Neuronal stem cell (in vitro differentiated cells): ENCODE measurements around the gene TMEM45A.

Experiments used
- DNase-seq: peaks from one replicate; pipeline ENCODE4 v3.0.0-alpha.2; 2013; ENCODE audit warnings: low spot score
- H2AFZ ChIP-seq: one replicate; pipeline ENCODE4 v1.6.1; 2013; ENCODE audit warnings: mild to moderate bottlenecking, low read length, inconsistent platforms
- H2AK5ac ChIP-seq: 2 replicates; pipeline ENCODE4 v1.6.1; 2013; ENCODE audit warnings: low read depth, mild to moderate bottlenecking, inconsistent platforms, low read length, moderate library complexity, mixed read lengths
- H2BK120ac ChIP-seq: 2 replicates; pipeline ENCODE4 v1.6.1; 2013; ENCODE audit warnings: low read depth, mild to moderate bottlenecking, inconsistent platforms, low read length, moderate library complexity, mixed read lengths
- H2BK12ac ChIP-seq: one replicate; pipeline ENCODE4 v1.6.1; 2013; ENCODE audit warnings: low read length, inconsistent platforms
- H2BK15ac ChIP-seq: 2 replicates; pipeline ENCODE4 v1.6.1; 2013; ENCODE audit warnings: mild to moderate bottlenecking, low read length, inconsistent platforms, mixed read lengths
- H2BK5ac ChIP-seq: one replicate; pipeline ENCODE4 v1.6.1; 2013; ENCODE audit warnings: inconsistent platforms, mild to moderate bottlenecking, low read length, moderate library complexity
- H3K14ac ChIP-seq: one replicate; pipeline ENCODE4 v1.6.1; 2013; ENCODE audit warnings: low read length, inconsistent platforms
- H3K18ac ChIP-seq: 2 replicates; pipeline ENCODE4 v1.6.1; 2013; ENCODE audit warnings: low read length, inconsistent platforms
- H3K23ac ChIP-seq: 2 replicates; pipeline ENCODE4 v1.6.1; 2013; ENCODE audit warnings: low read depth, mild to moderate bottlenecking, mixed read lengths, low read length, inconsistent platforms; ENCODE audit not compliant: poor library complexity
- H3K27ac ChIP-seq: replicated peaks from 3 replicates; pipeline ENCODE4 v1.5.1; 2013; ENCODE audit warnings: low read length, inconsistent platforms
- H3K27me3 ChIP-seq, 3 experiments: 2 replicates each; pipeline ENCODE4 v1.6.1; 2013; ENCODE audit warnings: low read length in 3 of 3, mild to moderate bottlenecking in 2 of 3, inconsistent platforms in 1 of 3, low read depth in 1 of 3, mixed read lengths in 1 of 3, moderate library complexity in 1 of 3; ENCODE audit not compliant: control insufficient read depth in 3 of 3, insufficient read depth in 3 of 3
- H3K36me3 ChIP-seq, 2 donors: replicated peaks in 1 of 2; 2 replicates each; pipeline ENCODE4 v1.6.1; 2013; ENCODE audit warnings: low read length in 2 of 2; ENCODE audit not compliant: control insufficient read depth in 2 of 2, insufficient read depth in 2 of 2
- H3K4ac ChIP-seq: 2 replicates; pipeline ENCODE4 v1.6.1; 2013; ENCODE audit warnings: inconsistent platforms, mild to moderate bottlenecking, low read length, moderate library complexity
- H3K4me1 ChIP-seq, 2 donors: 1 replicate in 1 of 2; 2 replicates in 1 of 2; pipeline ENCODE4 v1.6.1; 2013; ENCODE audit warnings: low read length in 2 of 2, low read depth in 1 of 2; ENCODE audit not compliant: control insufficient read depth in 2 of 2, insufficient read depth in 1 of 2
- H3K4me2 ChIP-seq: one replicate; pipeline ENCODE4 v1.6.1; 2013; ENCODE audit warnings: mild to moderate bottlenecking, low read length, inconsistent platforms; ENCODE audit not compliant: insufficient read depth, poor library complexity, severe bottlenecking
- H3K4me3 ChIP-seq, 2 donors: 2 replicates each; pipeline ENCODE4 v1.5.1; 2013; ENCODE audit warnings: low read length in 2 of 2, mild to moderate bottlenecking in 2 of 2, inconsistent platforms in 1 of 2, moderate library complexity in 1 of 2
- H3K79me1 ChIP-seq: one replicate; pipeline ENCODE4 v1.6.1; 2013; ENCODE audit warnings: low read depth, mild to moderate bottlenecking, inconsistent platforms, low read length, moderate library complexity
- H3K9ac ChIP-seq: one replicate; pipeline ENCODE4 v1.6.1; 2013; ENCODE audit warnings: mild to moderate bottlenecking, low read depth, low read length, inconsistent platforms; ENCODE audit not compliant: poor library complexity
- H3K9me3 ChIP-seq, 2 donors: replicated peaks in 1 of 2; 2 replicates each; pipeline versions ENCODE3 to v1.6.1; 2013; ENCODE audit warnings: low read length in 2 of 2, mild to moderate bottlenecking in 2 of 2, inconsistent platforms in 1 of 2, low read depth in 1 of 2, mixed read lengths in 1 of 2, moderate library complexity in 1 of 2; ENCODE audit not compliant: control insufficient read depth in 2 of 2, insufficient read depth in 1 of 2
- H4K8ac ChIP-seq: one replicate; pipeline ENCODE4 v1.6.1; 2013; ENCODE audit warnings: low read depth, mild to moderate bottlenecking, inconsistent platforms, low read length, moderate library complexity
- H4K91ac ChIP-seq: one replicate; pipeline ENCODE4 v1.6.1; 2013; ENCODE audit warnings: low read length, low read depth, mild to moderate bottlenecking, inconsistent platforms; ENCODE audit not compliant: poor library complexity
- WGBS, 2 donors: extraction: QIAGEN DNeasy Blood & Tissue Kit; methylation state at CpG; one replicate each; pipeline ENCODE4 v1.1.7; 2013; ENCODE audit warnings: missing lambda C conversion rate in 2 of 2, mixed read lengths in 1 of 2; ENCODE audit not compliant: insufficient read length in 2 of 2, insufficient replicate concordance in 1 of 2; ENCODE audit errors: extremely low coverage in 2 of 2; 5-methylcytosine and 5-hydroxymethylcytosine counted together

Gene TMEM45A

DNA sequence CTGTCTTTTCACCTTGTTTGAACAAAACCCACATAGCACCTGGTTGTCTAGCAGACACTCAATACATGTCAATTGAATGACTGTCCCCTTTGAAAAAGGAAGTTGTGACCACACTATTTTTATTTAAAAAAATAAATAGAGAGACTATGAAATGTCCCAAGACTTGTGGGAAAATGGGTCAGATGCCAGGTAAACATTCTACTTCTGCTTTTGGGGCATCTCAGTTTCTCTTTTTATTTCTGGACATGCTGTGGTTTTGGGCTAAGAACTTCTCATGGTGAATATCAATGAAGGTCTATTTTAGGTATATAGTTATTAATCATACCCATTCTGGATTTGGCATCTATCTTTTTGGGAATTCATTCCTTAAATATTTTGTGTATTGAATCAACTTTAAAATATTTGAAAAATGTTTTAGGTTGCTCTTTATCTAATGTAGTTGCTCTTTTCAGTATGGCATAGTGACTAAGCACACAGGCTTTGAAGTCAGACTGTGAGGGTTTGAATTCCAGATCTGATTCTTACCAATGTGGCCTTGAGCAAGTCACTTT is 4.4 kb downstream of the TMEM45A start:
- Histone ChIP-seq H3K9me3 (no peaks in the 10 kb centered on the region), H3K4ac (no peak overlapping the region), H2BK5ac (no peak overlapping the region), H3K27me3 (peaks cover 0 to 12% (median 0%) of the 10 kb centered on the region in 3 experiments), H3K36me3 (no peaks in the 10 kb centered on the region), H3K9ac (no peak overlapping the region), H3K23ac (no peak overlapping the region), H3K27ac (no peak overlapping the region), H4K91ac (no peak overlapping the region), H2BK120ac (no peak overlapping the region), H2AFZ (no peak overlapping the region), H4K8ac (no peak overlapping the region), H3K79me1 (no peaks in the 10 kb centered on the region), H3K4me1 (peaks cover 0 to under 1% of the 10 kb centered on the region in 2 donors), H3K18ac (no peak overlapping the region), H2BK12ac (no peak overlapping the region), H3K4me2 (no peak overlapping the region), H2BK15ac (no peak overlapping the region), H2AK5ac (no peak overlapping the region), H3K14ac (no peak overlapping the region), H3K4me3 (no peak overlapping the region)
- DNase-seq = no peak

DNA sequence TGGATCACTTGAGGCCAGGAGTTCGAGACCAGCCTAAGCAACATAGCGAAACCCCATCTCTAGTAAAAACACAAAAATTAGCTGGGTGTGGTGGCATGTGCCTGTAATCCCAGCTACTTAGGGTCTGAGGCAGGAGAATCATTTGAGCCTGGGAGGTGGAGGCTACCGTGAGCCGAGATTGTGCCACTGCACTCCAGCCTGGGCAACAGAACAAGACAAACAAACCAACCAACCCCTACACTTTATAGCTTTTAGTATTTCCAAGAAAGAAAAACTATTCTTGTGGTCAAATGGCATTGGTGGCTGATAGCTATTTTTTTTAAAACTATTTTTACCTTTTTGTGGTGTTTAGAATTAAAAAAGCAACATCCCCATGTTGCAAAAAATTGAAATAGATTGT is 7.2 kb downstream of the TMEM45A start:
- Histone ChIP-seq H3K36me3 (no peaks in the 10 kb centered on the region), H2BK120ac (no peak overlapping the region), H2AFZ (no peak overlapping the region)

DNA sequence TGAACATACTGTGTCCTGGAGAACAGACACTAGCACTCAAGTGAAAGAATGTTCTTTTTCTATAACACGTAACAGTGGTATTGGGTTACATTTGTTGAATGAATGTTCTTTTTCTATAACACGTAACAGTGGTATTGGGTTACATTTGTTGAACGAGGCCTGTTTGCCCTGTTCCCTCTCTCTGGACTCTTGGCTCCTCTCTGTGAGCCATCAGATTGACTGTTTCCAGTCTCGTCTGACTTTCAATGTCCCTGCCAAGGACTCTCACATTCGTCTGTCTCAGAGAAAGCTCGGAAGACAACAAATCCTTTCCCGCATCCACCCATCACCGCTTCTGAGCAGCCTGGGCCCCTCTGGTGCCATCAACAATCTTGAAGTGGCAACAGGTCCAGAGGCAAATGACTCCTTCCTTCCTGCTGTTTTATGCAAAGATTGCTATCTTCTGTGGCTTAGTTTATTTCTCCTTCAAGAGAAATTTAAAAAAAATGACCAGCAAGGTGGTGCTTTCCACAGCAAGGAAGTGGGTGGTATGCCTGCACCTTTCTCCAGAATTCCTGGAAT is 8.0 kb downstream of the TMEM45A start:
- no peak overlapping the region for H3K27ac ChIP-seq
- H2BK120ac ChIP-seq = no peak overlapping the region
- H3K18ac ChIP-seq = no peak overlapping the region
- H3K9me3 ChIP-seq = no peaks in the 10 kb centered on the region
- H4K91ac ChIP-seq = no peak overlapping the region
- no peak overlapping the region for H3K14ac ChIP-seq
- H3K27me3 ChIP-seq = peaks cover 0 to 6% (median 0%) of the 10 kb centered on the region in 3 experiments
- H3K4ac ChIP-seq = no peak overlapping the region
- H3K23ac ChIP-seq = no peak overlapping the region
- no peak overlapping the region for H3K4me2 ChIP-seq
- no peak overlapping the region for H3K9ac ChIP-seq
- H2BK15ac ChIP-seq = no peak overlapping the region
- no peak overlapping the region for H2BK5ac ChIP-seq
- DNase-seq = no peak
- no peak overlapping the region for H2AK5ac ChIP-seq
- no peak overlapping the region for H4K8ac ChIP-seq
- H3K4me1 ChIP-seq = no peaks in the 10 kb centered on the region
- no peaks in the 10 kb centered on the region for H3K36me3 ChIP-seq
- no peaks in the 10 kb centered on the region for H3K79me1 ChIP-seq
- H2AFZ ChIP-seq = no peak overlapping the region
- H3K4me3 ChIP-seq = no peak overlapping the region
- no peak overlapping the region for H2BK12ac ChIP-seq
- WGBS, 2 donors = no CpG with 5 or more reads among the region's 8 CpGs

More for the DNA sequence above, 7.2 kb downstream of the TMEM45A start:
- no peak overlapping the region for H3K4me2 ChIP-seq
- peaks cover 0 to 11% (median 0%) of the 10 kb centered on the region in 3 experiments for H3K27me3 ChIP-seq
- no peak overlapping the region for H2BK5ac ChIP-seq
- no peak overlapping the region for H3K4ac ChIP-seq
- WGBS, 2 donors = no CpG with 5 or more reads among the region's 4 CpGs
- H3K9ac ChIP-seq = no peak overlapping the region
- H4K91ac ChIP-seq = no peak overlapping the region
- H3K79me1 ChIP-seq = no peaks in the 10 kb centered on the region
- H3K27ac ChIP-seq = no peak overlapping the region
- H4K8ac ChIP-seq = no peak overlapping the region
- H3K18ac ChIP-seq = no peak overlapping the region
- H3K9me3 ChIP-seq = no peaks in the 10 kb centered on the region
- DNase-seq = no peak
- no peak overlapping the region for H2AK5ac ChIP-seq
- no peak overlapping the region for H3K23ac ChIP-seq
- no peak overlapping the region for H3K4me3 ChIP-seq
- H3K4me1 ChIP-seq = no peaks in the 10 kb centered on the region
- H2BK15ac ChIP-seq = no peak overlapping the region
- H3K14ac ChIP-seq = no peak overlapping the region
- no peak overlapping the region for H2BK12ac ChIP-seq

DNA sequence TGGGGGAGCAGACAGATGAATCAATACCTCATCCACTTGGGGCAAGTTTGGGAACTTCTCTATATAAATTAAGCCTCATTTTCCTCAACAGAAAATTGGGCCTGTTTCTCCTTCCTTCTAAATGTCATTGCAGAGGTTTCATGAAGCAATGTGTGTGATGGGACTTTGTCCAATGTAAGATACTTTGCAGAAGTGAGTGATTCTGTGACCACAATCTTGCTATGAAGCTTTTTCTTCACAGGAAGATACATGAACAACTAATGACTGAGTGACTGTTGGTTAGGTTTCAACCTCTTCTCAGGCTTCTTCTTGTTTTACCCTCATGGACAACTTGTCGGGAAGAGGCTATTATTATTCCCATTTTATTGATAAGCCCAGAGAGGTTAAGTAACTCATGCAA is 11.0 kb downstream of the TMEM45A start:
- Histone ChIP-seq H3K4me3 (no peak overlapping the region), H3K4ac (no peak overlapping the region), H2BK5ac (no peak overlapping the region), H3K9me3 (peaks cover 0 to 3% of the 10 kb centered on the region in 2 donors), H4K8ac (no peak overlapping the region), H3K9ac (no peak overlapping the region), H3K18ac (no peak overlapping the region), H3K23ac (no peak overlapping the region), H2BK120ac (no peak overlapping the region), H3K27me3 (peaks cover 0 to 5% (median 0%) of the 10 kb centered on the region in 3 experiments), H2AK5ac (no peak overlapping the region), H2AFZ (no peak overlapping the region), H2BK15ac (no peak overlapping the region), H3K4me1 (no peaks in the 10 kb centered on the region), H2BK12ac (no peak overlapping the region), H3K4me2 (no peak overlapping the region), H3K79me1 (no peaks in the 10 kb centered on the region), H3K36me3 (no peaks in the 10 kb centered on the region), H4K91ac (no peak overlapping the region), H3K14ac (no peak overlapping the region), H3K27ac (no peak overlapping the region)
- no peak for DNase-seq
- WGBS, 2 donors = no CpG with 5 or more reads among the region's 1 CpG
